Ramos (cell line): Measurements from ENCODE around the gene UHRF2.

Experiments
- in situ Hi-C: fragments of 300-500 bp; cut with MboI; formaldehyde crosslinking; loops from one replicate; pipeline ENCODE4 v1.14.3; 2022; ENCODE audit warnings: low sequenced_read_pairs; ENCODE audit not compliant: unreplicated experiment

Gene UHRF2

DNA sequence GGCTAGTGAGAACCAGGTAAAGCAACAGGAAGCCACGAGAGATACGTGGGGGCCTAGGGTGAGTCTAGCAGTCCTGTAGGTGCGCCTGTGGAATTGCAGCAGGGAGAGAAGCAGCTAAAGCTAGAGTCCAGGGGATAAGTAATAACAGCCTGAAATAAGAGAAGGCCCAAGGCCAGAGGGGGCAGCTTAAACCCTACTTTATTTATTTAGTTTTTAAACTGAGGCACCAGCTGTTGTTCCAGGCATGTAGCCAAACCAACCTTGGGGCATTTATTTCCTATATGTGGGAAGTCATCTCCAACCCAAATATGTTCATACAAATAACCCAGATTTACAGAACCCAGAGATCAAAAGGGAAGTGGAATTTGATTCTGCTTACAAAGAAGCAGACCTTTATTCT lies 139.0 kb downstream of the UHRF2 start:
- in situ Hi-C loops: loop anchor here (25.0 kb wide), 1 partner anchor 490 kb away; no protein-coding TSS in a partner anchor

DNA sequence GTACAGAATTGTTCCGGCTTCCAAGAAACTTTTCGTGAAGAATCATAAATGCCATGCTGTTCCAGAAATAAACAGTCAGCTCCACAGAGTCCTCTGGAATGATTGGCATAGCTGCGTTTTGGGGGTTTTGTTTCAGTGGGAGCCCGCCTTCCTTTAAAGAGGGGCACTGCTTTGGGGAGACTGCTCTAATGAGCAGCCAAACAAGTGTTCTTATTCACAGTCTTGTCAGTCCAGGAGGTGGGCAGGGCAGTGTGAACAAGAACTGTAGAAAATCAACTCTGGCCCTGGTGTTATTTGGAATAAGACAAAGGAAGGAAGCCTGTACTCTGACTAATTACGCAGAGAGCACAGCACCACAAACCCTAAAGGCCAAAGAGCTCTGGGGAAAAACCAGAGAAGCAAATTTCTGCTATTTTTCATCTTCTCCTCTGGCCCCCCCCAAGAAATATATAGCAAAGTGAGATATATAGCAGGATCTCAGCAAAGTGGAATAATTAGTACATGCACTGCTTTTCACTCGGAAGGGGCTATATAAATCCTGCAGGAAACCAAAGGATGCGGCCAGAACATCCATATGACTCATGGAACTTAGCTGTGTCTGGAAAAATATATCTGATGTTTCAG lies 139.6 kb downstream of the UHRF2 start:
- in situ Hi-C loops: loop anchor here (25.0 kb wide), 1 partner anchor 490 kb away; no protein-coding TSS in a partner anchor

DNA sequence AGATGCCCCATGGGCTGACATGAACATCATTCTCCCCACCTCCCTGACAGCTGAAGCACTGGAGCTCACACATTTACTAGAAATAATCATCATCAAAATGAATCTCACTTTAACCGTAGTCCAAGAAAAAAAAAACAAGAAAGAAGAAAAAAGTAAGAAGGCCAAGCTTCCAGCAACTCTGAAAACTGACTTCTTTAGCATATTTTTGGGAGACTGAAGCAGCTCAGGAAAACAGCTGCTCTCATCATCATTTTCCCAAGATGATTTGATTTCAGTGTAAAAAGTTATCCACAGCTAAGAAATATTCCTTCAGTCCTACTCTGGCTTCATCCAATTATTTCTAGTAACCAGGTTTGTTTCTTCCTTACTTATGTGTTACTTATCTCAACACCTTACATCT lies 140.9 kb downstream of the UHRF2 start:
- in situ Hi-C loops: loop anchor here (25.0 kb wide), 1 partner anchor 492 kb away; no protein-coding TSS in a partner anchor
